ENCODE results near the gene MORN5.

MORN5 gene

GRCh38 chr9:122133263-122133983 is 26.3 kb upstream of the MORN5 start:
- Histone ChIP-seq H3K4me3 (ENCODE audit: extremely low read depth, insufficient read depth, low read length, poor library complexity, severe bottlenecking) (no peak overlapping the region), H3K36me3 (ENCODE audit: control insufficient read depth, insufficient read depth, low read length) (no peaks in the 10 kb centered on the region), H3K4me1 (ENCODE audit: control insufficient read depth, insufficient read depth, low read length, poor library complexity, severe bottlenecking) (peaks cover 32% of the 10 kb centered on the region), H3K9me3 (ENCODE audit: control insufficient read depth, low read length) (no peaks in the 10 kb centered on the region), H3K27ac (ENCODE audit: low read depth, low read length, severe bottlenecking) (no peak overlapping the region)
- WGBS, 2 experiments (ENCODE audit: insufficient coverage in 2 of 2): 65 to 72% methylated on average over 12 of the region's 12 CpGs

DNA sequence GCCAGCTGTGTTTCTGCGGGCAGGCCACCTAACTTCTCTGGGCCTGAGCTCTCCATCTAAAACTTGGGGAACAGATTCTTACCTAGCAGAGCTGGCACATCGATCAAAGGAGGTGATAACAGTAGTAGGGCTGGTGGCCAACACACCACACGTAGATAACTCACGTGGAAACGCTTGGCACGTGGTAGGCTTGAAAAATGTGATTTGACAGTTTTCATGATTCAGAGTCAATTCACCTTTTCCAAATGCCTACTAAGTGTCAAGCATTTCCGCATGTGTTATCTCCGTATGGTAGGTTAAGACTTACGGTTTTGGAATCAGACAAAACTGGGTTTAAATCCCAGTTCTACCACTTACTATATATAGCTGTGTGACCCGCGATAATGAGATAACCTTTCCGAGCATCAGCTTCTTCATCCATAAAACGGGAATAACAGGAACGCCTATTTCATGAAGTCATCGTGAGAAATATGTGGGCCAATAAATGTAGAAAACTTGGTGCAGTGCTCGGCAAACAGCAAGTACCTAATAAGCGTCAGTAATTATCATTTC is 25.6 kb upstream of the MORN5 start:
- Histone ChIP-seq H3K27ac (ENCODE audit: low read depth, low read length, severe bottlenecking) (no peak overlapping the region), H3K9me3 (ENCODE audit: control insufficient read depth, low read length) (no peaks in the 10 kb centered on the region), H3K36me3 (ENCODE audit: control insufficient read depth, insufficient read depth, low read length) (no peaks in the 10 kb centered on the region), H3K4me3 (ENCODE audit: extremely low read depth, insufficient read depth, low read length, poor library complexity, severe bottlenecking) (no peak overlapping the region), H3K4me1 (ENCODE audit: control insufficient read depth, insufficient read depth, low read length, poor library complexity, severe bottlenecking) (peaks cover 32% of the 10 kb centered on the region)
- WGBS, 2 experiments (ENCODE audit: insufficient coverage in 2 of 2): 83 to 89% methylated on average over 16 of the region's 17 CpGs

- no peaks in the 10 kb centered on the region for H3K36me3 ChIP-seq (ENCODE audit: control insufficient read depth, insufficient read depth, low read length)
- H3K4me3 ChIP-seq (ENCODE audit: extremely low read depth, insufficient read depth, low read length, poor library complexity, severe bottlenecking): no peak overlapping the region
- H3K27ac ChIP-seq (ENCODE audit: low read depth, low read length, severe bottlenecking): no peak overlapping the region
- 7 to 27% methylated on average over 7 to 9 of the region's 12 CpGs for WGBS, 2 experiments (ENCODE audit: insufficient coverage in 2 of 2)
- peaks cover 32% of the 10 kb centered on the region for H3K4me1 ChIP-seq (ENCODE audit: control insufficient read depth, insufficient read depth, low read length, poor library complexity, severe bottlenecking)
- no peaks in the 10 kb centered on the region for H3K9me3 ChIP-seq (ENCODE audit: control insufficient read depth, low read length)
Measured at GRCh38 chr9:122134822-122135528, 24.7 kb upstream of the MORN5 start.

GRCh38 chr9:122135529-122135859 is 24.2 kb upstream of the MORN5 start:
- no peak overlapping the region for H3K27ac ChIP-seq (ENCODE audit: low read depth, low read length, severe bottlenecking)
- WGBS, 2 experiments (ENCODE audit: insufficient coverage in 2 of 2): 82 to 93% methylated on average over 4 of the region's 7 CpGs

DNA sequence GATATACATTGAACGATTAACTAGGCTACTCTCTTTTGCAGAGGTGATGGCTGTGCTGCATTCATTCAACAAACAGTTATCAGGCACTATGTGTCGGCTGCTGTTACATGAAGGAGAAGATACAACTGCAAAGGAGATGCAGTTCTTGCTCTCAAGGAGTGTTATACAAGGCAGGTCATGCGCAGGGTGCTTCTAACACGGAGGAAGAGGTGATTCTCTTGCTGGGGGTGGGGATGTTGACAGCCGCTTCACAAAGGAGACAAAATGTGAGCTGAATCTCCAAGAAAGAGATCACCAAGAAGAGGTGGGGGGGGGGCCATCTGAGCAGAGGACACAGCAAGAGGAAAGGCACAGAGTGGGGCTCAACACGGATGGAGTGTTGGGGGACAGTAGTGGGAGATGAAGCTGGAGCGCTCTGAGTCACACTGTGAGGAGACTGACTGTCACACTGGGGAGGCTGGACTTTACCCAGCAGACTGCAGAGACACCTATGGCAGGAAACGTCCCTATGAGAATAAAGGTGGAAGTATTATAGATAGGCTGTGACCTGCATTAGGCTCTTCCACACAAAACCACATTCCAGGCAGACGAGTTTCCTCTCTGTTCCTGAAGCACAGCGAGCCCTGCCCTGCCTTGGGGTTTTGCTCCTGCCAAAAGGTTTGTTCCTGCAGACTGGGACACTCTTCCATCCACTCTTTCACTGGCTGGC is 21.0 kb upstream of the MORN5 start:
- Histone ChIP-seq H3K27ac (ENCODE audit: low read depth, low read length, severe bottlenecking) (no peak overlapping the region), H3K36me3 (ENCODE audit: control insufficient read depth, insufficient read depth, low read length) (peaks cover 12% of the 10 kb centered on the region), H3K4me1 (ENCODE audit: control insufficient read depth, insufficient read depth, low read length, poor library complexity, severe bottlenecking) (peaks cover 14% of the 10 kb centered on the region), H3K4me3 (ENCODE audit: extremely low read depth, insufficient read depth, low read length, poor library complexity, severe bottlenecking) (no peak overlapping the region), H3K9me3 (ENCODE audit: control insufficient read depth, low read length) (no peaks in the 10 kb centered on the region)
- 62 to 74% methylated on average over 5 to 7 of the region's 10 CpGs for WGBS, 2 experiments (ENCODE audit: insufficient coverage in 2 of 2)

More at GRCh38 chr9:122135529-122135859, 24.2 kb upstream of the MORN5 start:
- H3K9me3 ChIP-seq (ENCODE audit: control insufficient read depth, low read length): no peaks in the 10 kb centered on the region
- H3K4me3 ChIP-seq (ENCODE audit: extremely low read depth, insufficient read depth, low read length, poor library complexity, severe bottlenecking): no peak overlapping the region
- no peaks in the 10 kb centered on the region for H3K36me3 ChIP-seq (ENCODE audit: control insufficient read depth, insufficient read depth, low read length)
- H3K4me1 ChIP-seq (ENCODE audit: control insufficient read depth, insufficient read depth, low read length, poor library complexity, severe bottlenecking): peaks cover 32% of the 10 kb centered on the region

DNA sequence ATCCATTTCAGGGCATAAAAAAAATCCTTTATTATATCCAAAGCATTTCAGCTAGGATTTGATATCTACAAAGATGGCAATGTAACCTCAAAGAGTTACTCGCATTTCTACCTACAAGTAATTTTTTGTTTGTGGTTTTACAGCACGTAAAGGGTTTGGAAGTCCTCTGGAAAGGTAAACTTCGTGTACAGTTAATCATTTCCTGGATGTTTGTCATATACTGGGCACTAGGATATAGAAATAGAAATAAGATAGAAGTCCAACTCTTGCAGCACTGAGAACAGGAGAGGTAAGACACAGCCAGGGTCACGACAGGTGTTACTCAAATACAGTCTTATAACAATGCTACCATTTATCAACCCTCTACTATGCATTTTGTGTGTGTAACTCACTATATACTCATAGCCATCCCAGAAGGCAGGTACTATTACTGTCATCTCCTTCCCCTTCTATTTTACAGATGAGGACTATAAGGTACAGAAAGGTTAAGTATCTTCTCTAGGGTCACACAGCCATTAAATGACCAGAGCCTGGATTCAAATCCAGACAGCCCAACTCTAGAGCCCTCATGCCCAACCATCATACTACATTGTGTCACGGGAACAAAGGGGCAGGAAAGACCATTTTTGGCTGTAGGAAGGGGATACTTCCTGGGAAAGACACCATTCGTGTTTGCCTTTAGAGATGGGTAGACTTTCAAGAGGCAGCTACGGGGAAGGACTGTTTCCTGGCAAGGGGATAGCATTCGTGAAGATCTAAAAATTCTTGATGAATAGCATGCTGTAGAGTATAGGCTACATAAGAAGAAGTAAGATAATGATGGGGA is 19.1 kb upstream of the MORN5 start:
- WGBS, 2 experiments (ENCODE audit: insufficient coverage in 2 of 2): 83 to 90% methylated on average over 4 of the region's 8 CpGs
- Histone ChIP-seq H3K4me3 (ENCODE audit: extremely low read depth, insufficient read depth, low read length, poor library complexity, severe bottlenecking) (no peak overlapping the region), H3K9me3 (ENCODE audit: control insufficient read depth, low read length) (no peaks in the 10 kb centered on the region), H3K4me1 (ENCODE audit: control insufficient read depth, insufficient read depth, low read length, poor library complexity, severe bottlenecking) (no peaks in the 10 kb centered on the region), H3K27ac (ENCODE audit: low read depth, low read length, severe bottlenecking) (no peak overlapping the region), H3K36me3 (ENCODE audit: control insufficient read depth, insufficient read depth, low read length) (peaks cover 31% of the 10 kb centered on the region)

- Histone ChIP-seq H3K9me3 (ENCODE audit: control insufficient read depth, low read length) (no peaks in the 10 kb centered on the region), H3K36me3 (ENCODE audit: control insufficient read depth, insufficient read depth, low read length) (peaks cover 41% of the 10 kb centered on the region), H3K4me1 (ENCODE audit: control insufficient read depth, insufficient read depth, low read length, poor library complexity, severe bottlenecking) (no peaks in the 10 kb centered on the region), H3K27ac (ENCODE audit: low read depth, low read length, severe bottlenecking) (no peak overlapping the region), H3K4me3 (ENCODE audit: extremely low read depth, insufficient read depth, low read length, poor library complexity, severe bottlenecking) (no peak overlapping the region)
- 93 to 100% methylated on average over 3 to 5 of the region's 5 CpGs for WGBS, 2 experiments (ENCODE audit: insufficient coverage in 2 of 2)
Measured at GRCh38 chr9:122141671-122142070, 18.0 kb upstream of the MORN5 start.

DNA sequence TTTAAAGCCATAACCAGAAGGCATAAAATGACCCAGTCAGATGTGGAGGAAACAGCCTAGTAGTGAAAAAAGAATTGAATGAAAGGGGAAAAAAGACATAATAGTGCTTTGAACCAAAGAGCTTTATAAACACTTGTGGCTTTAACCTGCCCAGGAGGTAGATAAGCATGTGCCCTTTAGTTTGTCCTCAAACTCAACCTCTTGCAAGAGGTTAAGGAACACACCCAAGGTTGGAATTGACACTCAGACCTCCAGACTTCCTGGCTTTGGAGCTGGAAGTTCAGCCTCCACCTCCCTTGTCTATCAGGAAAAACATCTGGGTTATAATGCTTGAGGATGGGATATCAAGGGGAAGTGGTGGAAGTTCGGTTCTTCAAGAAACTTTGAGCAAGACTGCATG is 16.4 kb upstream of the MORN5 start:
- Histone ChIP-seq H3K27ac (ENCODE audit: low read depth, low read length, severe bottlenecking) (no peak overlapping the region), H3K9me3 (ENCODE audit: control insufficient read depth, low read length) (no peaks in the 10 kb centered on the region), H3K36me3 (ENCODE audit: control insufficient read depth, insufficient read depth, low read length) (peaks cover 56% of the 10 kb centered on the region), H3K4me1 (ENCODE audit: control insufficient read depth, insufficient read depth, low read length, poor library complexity, severe bottlenecking) (no peaks in the 10 kb centered on the region), H3K4me3 (ENCODE audit: extremely low read depth, insufficient read depth, low read length, poor library complexity, severe bottlenecking) (no peak overlapping the region)
- 100% methylated on average over 1 of the region's 1 CpG; no CpG with 5 or more reads in 1 of the 2 experiments for WGBS, 2 experiments (ENCODE audit: insufficient coverage in 2 of 2)

DNA sequence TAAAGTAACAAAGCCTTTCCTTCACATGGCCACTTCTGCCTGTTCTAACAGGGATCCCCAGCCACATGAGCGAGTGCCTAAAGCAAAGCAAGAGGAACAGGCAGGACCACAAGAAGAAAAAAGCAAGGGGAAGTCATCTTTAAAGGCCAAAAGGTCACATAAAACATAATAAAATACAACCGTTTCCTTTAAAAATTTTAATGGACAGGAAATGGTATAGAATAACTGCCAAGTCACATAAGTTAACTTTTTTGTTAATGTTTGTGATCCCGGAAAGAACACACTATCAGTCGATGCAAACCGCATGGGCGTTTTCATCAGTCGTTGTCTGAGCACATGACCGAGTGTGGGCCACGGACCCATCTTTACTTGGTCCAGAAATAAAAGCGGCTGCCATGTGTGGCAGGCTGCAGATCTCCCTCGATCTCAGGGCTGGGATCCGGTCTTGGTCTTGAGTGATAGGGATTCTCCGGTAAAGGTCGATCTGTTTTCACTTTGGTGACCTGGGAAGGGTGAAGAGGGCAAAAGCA is 15.8 kb upstream of the MORN5 start:
- Histone ChIP-seq H3K9me3 (ENCODE audit: control insufficient read depth, low read length) (no peaks in the 10 kb centered on the region), H3K36me3 (ENCODE audit: control insufficient read depth, insufficient read depth, low read length) (peaks cover 57% of the 10 kb centered on the region), H3K27ac (ENCODE audit: low read depth, low read length, severe bottlenecking) (no peak overlapping the region), H3K4me3 (ENCODE audit: extremely low read depth, insufficient read depth, low read length, poor library complexity, severe bottlenecking) (no peak overlapping the region), H3K4me1 (ENCODE audit: control insufficient read depth, insufficient read depth, low read length, poor library complexity, severe bottlenecking) (no peaks in the 10 kb centered on the region)
- 98 to 99% methylated on average over 9 to 11 of the region's 14 CpGs for WGBS, 2 experiments (ENCODE audit: insufficient coverage in 2 of 2)

Data from mesodermal cell (in vitro differentiated cells).